HG03575 (cell line): Measurements from ENCODE around the gene CUL4B.
"Not testable (repeated sequence)": the region's sequence is repeated elsewhere in the genome, so short reads cannot be mapped to it uniquely, and the experiment has no call there.

ENCODE experiments used
- ATAC-seq: cut with Tn5 transposase; IDR thresholded peaks from one replicate; pipeline ENCODE4 v1.9.1; 2021; ENCODE audit not compliant: unreplicated experiment, insufficient number of reproducible peaks, low FRiP score; ENCODE audit errors: extremely low read depth

The CUL4B gene

DNA sequence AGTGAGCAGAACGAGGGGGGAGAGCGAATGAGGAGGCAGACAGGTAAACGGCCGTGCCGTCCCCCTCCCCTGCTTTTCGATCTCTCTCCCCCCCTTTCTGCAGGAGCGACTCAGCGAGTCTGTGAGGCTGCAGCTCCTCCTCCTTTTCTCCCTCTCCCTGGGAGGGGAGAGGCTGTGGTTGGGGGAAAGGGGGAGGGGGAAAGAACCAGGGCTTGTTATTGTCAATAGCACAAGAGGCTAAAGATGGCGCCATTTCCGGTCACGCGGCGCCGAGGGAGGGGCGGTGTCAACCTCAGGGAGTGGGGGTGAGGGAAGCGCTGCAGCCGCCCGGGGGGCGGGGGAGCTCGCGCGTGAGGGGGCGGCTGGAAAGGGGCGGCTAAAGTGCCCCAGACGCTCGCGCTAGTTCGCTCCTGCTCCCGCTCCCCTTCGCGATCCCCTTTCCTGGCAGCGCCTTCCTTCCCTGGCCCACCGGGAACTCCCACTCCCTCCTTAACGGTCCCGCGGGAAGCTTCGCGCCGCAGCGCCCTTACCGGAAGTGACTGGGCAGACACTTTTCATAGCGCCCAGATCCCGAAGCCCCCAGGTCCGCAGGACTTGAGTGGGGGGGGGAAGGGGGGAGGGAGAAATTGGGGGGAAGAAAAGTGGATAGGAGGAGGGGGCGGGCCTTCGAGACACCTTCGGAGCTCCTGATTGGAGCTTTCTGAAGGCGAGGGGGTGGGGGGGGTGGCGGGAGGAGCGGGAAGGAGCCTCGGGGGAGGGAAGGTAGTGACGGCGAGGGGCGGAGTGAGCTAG is at the start of gene CUL4B:
Gene CUL4B (minus strand): TSS at position 121 of the 792 bp plus-strand sequence. CDS start 324 bp downstream, outside the sequence.
- ATAC-seq, result no peak

DNA sequence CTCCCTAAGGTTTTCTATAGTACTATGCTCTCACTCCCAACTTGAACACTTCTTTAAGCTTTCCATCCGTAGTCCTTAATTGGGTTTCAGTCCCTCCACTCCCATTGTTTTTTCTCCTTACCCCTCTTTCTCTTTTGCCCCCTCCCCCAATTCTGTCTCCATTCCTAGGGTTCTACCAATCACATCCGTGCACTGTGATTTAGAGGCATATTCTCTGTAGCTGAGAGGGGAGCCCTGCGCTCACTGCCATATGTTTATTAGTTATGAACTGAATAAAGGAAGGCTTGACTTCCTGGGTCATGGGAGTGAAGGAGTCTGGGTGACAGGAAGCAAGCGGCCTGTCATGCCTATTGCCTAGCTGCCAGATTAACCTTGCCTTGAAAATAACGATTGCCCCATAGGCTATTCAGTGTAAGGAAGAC is 43.6 kb upstream of the CUL4B start:
- no peak for ATAC-seq

DNA sequence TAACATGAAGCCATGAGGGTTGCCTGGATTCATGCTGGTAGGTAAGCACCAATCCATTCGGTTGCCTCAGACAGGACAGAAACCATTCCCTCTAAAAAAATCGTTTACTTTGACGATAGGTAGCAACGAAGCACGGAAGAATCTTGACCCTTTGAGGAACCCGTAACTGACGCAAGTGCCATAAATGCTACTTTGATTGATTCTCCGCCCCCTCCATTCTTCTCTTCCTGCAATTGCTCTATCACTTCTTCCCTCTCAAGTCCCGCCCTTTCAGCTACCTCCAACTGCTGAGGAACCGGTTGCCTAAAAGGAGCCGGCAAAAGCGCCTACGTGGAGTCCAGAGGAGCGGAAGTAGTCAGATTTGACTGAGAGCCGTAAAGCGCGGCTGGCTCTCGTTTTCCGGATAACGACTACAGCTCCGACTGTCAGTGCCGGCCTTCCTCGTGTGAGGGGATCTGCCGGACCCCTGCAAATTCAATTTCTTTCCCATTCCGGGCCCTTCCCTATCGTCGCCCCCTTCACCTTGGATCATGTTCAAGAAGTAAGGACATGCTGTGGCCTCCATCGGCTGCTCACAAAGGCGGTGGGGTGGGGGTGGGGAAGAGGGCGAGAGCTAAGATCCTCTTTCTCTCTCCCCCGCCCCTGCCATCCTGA is 43.1 kb upstream of the CUL4B start, which contains the start of gene MCTS1:
Gene MCTS1 (plus strand): TSS at position 395 of the 654 bp plus-strand sequence. CDS start 136 bp downstream, at position 531.
- no peak for ATAC-seq

DNA sequence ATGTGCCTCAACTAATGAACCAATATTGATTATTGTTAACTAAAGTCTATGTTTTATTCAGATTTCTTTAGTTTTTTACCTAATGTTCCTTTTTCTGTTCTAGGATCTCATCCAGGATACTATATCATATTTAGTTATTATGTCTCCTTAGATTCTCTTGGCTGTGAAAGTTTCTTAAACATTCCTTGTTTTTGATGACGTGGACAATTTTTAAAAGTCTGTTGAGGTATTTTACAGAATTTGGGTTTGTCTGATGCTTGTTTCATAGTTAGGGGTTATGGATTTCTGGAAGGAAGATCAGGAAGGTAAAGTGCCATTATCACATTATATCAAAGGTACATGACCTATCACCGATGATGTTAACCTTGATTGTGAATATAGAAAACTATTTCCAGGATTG is 24.9 kb upstream of the CUL4B start:
- no peak for ATAC-seq

DNA sequence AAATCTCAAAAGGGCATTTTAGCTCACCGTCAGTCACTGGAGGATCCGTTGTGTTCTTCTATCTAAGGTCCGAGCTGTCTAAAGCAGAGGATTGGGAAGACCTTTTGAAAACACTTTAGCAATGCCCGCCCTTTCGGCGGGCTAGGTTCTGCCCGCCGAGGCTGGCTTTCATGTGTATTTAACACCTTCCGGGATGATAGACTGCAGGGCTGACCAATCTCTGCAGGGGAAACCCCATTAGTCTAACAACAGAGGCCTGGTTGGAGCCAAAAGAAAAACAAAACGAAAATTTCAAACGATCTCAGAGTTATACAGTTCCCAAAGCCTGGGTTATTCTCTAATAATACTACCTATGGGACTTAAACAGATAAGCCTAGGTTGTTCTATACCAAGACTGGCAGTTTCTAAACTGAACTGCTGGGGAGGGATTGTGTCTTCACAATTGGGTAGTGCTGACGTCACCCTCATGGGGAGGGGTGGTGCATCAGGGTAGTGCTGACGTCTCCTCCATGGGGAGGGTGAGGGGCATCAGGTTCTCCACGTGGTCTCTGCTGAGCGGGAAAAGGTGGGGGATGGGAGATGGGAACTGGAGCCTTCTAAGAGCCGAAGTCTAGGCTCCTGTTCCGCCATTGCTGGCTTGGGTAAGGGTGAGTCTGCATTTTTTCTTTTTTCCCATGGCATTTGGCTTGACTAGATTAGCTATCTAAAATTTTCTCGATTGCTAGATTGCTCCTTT is 14.8 kb upstream of the CUL4B start:
- ATAC-seq, result no peak

DNA sequence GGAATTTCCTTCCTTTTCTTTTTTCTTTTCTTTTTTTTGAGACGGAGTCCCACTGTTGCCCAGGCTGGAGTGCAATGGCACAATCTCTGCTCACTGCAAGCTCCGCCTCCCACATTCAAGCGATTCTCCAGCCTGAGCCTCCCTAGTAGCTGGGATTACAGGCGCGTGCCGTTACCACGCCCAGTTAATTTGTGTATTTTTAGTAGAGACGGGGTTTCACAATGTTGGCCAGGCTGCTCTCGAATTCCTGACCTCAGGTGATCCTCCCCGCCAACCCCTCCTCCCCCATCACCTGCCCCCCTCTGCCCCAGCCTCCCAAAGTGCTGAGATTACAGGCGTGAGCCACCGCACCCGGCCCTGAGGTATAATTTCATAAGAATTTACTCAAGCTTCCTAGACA is 13.0 kb upstream of the CUL4B start:
- ATAC-seq, result not testable (repeated sequence)

DNA sequence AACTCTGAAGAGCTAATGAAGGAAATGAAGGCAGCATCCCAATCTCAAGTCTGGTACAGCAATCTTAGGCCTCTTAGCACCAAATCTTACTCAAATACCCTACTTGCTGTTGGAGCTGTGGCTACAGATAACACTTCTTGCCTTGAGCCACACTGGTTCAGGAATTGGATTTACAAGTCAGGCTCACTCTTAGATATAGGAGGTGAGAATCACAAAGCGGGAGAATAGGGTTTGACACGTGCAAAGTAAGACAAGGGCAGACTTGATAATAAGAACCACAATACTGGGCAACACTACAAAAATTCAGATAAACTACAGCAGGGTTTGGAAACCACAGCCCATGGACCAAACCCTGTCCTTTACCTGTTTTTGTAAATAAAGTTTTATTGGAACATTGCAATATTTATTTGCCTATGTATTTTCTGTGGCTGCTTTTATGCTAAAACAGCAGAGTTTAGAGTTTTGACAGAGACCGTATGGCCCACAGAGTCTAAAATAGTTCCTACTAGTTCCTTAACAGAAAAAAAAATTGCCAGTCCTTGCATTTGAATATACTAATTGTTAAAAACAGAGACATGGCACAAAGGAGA is 9.3 kb upstream of the CUL4B start:
- ATAC-seq, result no peak

DNA sequence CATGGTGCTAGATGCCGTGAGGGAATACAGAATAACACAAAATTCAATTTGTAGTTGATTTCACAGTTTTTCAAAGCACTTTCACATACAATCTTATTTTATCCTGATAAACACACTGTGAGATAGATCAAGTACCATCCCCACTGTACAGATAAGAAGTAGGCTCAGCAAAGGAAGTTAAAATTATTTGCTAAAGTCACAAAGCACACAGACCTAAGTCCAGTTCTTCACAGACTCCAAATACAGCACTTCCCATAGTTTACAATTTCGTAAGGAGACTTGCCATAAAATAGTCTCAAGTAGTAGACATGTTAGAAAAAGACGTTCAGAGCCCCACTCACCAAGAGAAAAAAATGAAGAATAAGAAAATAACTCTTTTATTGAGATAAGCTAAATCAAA is 7.8 kb upstream of the CUL4B start:
- ATAC-seq, result no peak

DNA sequence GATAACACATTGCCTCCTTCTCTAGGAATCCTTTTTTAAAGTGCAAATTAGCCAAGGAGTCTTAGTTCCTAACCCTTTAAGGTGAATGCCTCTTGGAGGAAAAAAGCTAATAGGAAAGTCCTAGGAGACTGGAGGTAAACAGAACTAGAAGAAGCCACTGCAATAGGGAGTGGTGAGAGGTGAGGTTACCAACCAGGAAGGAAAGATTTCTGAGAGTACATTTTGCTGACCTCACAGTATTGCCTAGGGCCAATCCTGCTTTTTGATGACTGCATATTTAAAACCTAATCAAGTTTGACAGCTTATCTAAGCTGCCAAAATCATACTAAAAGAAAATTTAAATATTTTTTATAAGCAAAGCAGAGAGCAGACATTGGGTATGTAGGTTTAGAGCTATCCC is 7.3 kb upstream of the CUL4B start:
- no peak for ATAC-seq

DNA sequence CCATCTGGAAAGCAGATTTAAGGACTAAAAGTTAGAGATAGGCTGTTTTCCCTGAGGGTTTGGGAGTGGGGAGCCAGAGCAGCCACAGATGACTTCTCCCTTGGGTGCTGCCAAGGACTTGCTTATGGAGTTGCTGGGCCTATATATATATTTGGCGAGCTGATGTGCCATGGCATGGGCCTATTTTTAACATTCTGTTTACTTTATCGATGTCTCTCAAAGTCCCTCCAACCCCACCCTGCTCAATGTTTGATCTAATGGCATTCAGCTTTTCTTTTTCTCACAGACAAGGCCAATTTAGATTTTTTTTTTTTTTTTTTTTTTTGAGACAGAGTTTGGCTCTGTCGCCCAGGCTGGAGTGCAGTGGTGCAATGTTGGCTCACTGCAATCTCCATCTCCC is 6.1 kb upstream of the CUL4B start:
- no peak for ATAC-seq

DNA sequence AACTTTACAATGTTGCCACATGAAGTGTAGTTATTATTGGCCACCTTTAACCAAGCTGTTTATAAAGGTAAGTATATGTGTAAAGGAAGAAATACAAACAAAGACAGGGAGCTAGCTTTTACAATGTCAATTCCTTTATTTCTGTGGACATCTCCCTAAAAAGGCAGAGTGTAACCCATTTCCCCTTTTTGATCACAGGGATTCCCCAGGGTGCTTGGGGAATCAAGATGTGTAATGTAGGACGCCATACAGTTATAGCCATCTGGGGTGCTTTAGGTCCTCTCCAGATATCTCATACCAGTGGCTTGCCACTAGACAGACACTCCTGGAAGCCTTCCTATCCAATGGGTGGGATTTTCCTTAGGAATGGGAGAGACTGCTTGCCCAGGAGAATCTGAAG is 4.2 kb upstream of the CUL4B start:
- no peak for ATAC-seq

DNA sequence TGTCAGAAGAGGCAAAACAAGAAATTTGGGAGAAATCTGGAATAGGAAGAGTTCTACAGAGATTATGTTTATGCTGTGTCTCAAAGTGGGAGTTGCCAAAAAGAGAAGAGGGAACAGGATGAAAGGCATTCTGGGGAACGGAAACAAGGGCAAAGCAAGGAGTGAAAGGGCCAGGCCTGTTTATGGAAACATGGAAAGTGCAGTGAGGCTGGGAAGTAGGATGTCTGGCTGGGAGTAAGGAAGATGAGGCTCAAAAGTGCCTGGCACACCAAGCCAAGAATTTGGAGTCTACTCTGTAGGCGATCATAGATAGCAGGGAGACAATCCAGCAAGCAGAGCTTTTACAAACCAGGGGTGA is 1.8 kb upstream of the CUL4B start:
- no peak for ATAC-seq

DNA sequence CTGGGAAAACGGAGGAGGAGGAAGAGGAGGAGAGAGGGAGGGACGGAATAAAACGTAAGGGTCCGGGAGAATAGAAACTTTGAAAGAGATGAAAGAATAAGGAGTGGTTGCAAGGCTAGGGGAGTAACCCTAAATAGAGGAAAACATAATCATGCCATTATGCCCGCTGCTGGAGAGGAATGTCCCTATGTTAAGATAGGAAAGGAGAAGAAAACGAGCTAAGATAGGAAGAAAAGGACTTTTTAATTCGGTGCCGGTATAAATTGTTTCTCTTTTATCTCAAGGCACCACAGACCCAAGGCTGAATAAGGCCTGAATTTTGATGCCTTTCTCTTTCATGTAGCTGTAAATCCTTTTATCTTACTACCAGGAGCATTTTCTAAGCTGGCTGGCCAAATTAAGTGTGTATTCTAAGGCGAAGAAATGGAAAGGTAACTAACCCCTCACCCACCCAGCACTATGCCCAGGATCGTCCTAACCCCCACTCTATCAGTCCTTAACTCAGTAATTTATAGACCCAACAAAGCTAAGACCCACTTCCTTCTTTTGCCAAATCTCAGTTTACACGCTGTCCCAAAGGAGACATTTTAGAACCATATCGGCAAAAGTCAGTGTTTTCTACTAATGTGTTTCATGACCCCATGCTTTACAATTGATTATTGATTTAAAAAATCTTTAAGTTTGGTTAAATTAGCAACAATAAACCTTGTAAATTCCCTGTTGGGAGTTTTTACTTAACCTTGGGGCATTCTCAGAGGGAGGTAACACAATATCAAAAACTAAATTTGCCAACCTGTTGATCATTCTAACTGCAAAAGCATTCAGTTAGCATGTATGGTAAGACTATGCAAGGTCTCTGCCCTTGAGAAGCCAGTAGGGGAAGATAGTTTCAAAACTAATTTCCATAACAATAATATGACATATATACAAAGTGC is 1.1 kb upstream of the CUL4B start:
- ATAC-seq, result no peak

DNA sequence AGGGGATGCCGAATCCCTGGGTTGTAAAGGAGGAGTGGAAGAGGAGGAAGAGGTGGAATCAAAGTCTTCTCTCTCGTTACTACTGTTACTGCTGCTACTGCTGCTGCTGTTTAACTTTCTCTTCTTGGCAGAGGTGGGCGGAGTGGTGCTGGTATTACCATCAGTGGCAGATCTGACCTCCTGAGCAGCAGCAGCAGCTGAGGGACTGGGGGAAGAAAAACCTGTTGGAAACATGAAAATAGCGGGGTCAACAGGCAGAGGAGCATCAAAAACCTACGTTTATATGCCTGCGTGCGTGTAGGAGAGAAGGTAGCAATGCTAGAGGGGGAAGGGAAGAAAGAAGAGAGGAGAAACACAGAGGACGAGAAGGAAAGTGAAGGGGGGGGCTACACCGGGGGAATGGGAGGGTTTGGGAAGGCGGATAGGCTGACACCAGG is 339 bp downstream of the CUL4B start:
- no peak for ATAC-seq

DNA sequence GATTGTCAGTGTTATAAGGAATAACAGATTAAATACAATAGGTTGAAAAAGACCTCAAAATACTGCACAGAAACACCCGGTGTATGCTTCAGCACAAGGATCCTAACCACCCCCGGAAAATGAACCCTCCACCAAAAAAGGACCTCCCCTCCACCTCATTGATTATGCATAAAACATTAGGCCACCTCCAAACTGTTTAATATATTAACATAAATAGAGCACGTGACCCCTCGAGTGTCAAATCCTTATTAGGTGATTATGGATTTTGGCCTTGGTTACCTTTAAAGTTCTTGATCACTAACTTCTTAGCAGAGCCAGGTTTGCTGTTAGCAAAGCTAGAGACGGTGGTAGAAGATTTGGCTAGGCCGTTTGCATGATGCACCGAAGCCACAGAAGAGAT is 958 bp downstream of the CUL4B start:
- ATAC-seq, result no peak

DNA sequence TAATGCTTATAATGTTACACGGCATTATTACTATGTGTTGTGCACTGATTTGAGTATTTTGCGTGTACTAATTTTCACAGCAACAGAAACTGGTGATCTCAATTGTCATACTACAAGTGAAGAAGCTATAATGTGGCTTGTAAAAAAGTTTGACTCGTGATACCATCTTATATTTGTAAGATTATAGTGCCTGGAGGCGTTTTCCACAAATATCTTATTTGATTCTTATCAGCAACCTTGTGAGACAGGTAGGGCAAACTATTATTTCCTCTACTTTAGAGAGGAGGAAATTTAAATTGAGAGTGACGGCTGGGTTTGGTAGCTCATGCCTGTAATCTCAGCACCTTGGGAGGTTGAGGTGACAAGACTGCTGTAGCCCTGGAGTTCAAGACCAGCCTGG is 4.5 kb downstream of the CUL4B start:
- ATAC-seq, result no peak

DNA sequence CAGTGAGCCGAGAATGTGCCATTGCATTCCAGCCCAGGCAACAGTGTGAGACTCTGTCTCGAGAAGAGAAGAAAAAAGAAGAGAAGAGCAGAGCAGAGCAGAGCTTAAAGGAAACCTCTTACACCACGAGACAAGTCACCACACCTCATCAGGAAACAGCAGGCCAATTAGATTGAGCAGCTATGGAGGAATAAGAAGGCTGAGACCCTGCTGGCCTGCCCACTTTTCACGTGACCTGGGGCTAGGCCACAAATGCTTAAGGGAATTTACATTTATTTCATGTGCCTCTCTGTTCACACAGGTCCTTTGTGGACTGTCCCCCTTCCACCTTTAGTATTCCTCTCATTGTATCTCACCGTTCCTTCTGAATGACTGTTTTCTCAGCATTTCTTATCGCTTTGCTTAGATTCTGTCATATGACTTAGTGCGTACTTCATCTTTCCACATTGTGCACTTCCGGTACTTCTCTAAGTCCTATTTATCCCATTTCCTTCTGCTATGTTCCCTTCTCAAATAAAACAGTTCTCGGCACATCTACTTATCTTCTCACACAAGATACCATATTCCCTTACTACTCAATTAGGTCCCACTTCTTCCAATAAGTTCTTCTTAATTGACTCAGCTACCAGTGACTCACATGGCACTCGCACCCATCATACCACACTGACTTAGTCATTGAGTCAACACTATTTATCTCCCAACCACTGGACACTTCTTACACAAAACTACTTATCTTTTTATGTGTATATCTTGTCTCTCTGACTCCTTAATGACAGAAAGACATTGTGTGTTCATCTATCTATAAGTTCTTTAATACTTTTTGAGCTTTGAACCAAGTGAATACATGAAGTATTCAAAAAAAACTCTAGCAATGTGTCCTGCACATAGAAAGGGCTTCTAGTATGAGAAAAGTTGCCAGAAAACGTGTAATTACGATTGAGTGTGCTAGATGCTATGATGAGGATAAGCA is 11.0 kb downstream of the CUL4B start:
- ATAC-seq, result no peak
